ENCODE measurements around the gene NKX2-4. TPM values are rescaled to one million over a fixed set of nuclear protein-coding genes. Genes with fewer than 3 reads are reported as not detected.
A peak's percentile ranks its signal among the peaks of the same experiment; 100 is the strongest.
"Not testable (repeated sequence)": the region's sequence is repeated elsewhere in the genome, so short reads cannot be mapped to it uniquely, and the experiment has no call there.

NKX2-4 gene
- total RNA-seq: not detected

GRCh38 chr20:21397341-21398108 lies at the start of gene NKX2-4:
NKX2-4 (minus strand) TSS chr20:21397526; CDS start chr20:21397399, 127 bp downstream.
- peaks cover 16% of the 10 kb centered on the region for H3K4me1 Mint-ChIP-seq (ENCODE audit: low read depth)
- ATAC-seq: no peak
- no peak within 1 kb of the TSS for H3K4me3 Mint-ChIP-seq
- no peaks in the 10 kb centered on the region for H3K9me3 Mint-ChIP-seq
- peaks cover 74% of the 10 kb centered on the region for H3K27me3 Mint-ChIP-seq (ENCODE audit: low read depth)
- no peaks in the 10 kb centered on the region for H3K36me3 Mint-ChIP-seq (ENCODE audit: insufficient read depth)
- DNase-seq: no peak

GRCh38 chr20:21437816-21438215 lies 40.5 kb upstream of the NKX2-4 start:
- Mint-ChIP-seq H3K27me3 (ENCODE audit: low read depth) (peaks cover 42% of the 10 kb centered on the region), H3K36me3 (ENCODE audit: insufficient read depth) (no peaks in the 10 kb centered on the region), H3K4me3 (no peak overlapping the region), H3K9me3 (no peaks in the 10 kb centered on the region), H3K4me1 (ENCODE audit: low read depth) (no peaks in the 10 kb centered on the region)
- DNase-seq (no peak), ATAC-seq (no peak)

GRCh38 chr20:21437248-21437647 lies 39.9 kb upstream of the NKX2-4 start:
- Mint-ChIP-seq H3K27me3 (ENCODE audit: low read depth) (peaks cover 46% of the 10 kb centered on the region), H3K9me3 (no peaks in the 10 kb centered on the region)
- ATAC-seq: no peak

GRCh38 chr20:21436205-21436604 lies 38.9 kb upstream of the NKX2-4 start:
- Mint-ChIP-seq H3K4me1 (ENCODE audit: low read depth) (no peaks in the 10 kb centered on the region), H3K9me3 (no peaks in the 10 kb centered on the region), H3K27me3 (ENCODE audit: low read depth) (peaks cover 45% of the 10 kb centered on the region), H3K4me3 (no peak overlapping the region), H3K36me3 (ENCODE audit: insufficient read depth) (no peaks in the 10 kb centered on the region)
- DNase-seq (no peak), ATAC-seq (no peak)

More at GRCh38 chr20:21437248-21437647, 39.9 kb upstream of the NKX2-4 start:
- H3K36me3 Mint-ChIP-seq (ENCODE audit: insufficient read depth): no peaks in the 10 kb centered on the region
- DNase-seq: no peak
- no peaks in the 10 kb centered on the region for H3K4me1 Mint-ChIP-seq (ENCODE audit: low read depth)
- H3K4me3 Mint-ChIP-seq: no peak overlapping the region

- no peak overlapping the region for H3K4me3 Mint-ChIP-seq
- ATAC-seq (no peak), DNase-seq (no peak)
- no peaks in the 10 kb centered on the region for H3K4me1 Mint-ChIP-seq (ENCODE audit: low read depth)
- H3K36me3 Mint-ChIP-seq (ENCODE audit: insufficient read depth): no peaks in the 10 kb centered on the region
- H3K9me3 Mint-ChIP-seq: no peaks in the 10 kb centered on the region
- H3K27me3 Mint-ChIP-seq (ENCODE audit: low read depth): peaks cover 42% of the 10 kb centered on the region
Measured at GRCh38 chr20:21435576-21435975, 38.2 kb upstream of the NKX2-4 start.

GRCh38 chr20:21433329-21433890 lies 36.1 kb upstream of the NKX2-4 start:
- no peaks in the 10 kb centered on the region for H3K36me3 Mint-ChIP-seq (ENCODE audit: insufficient read depth)
- DNase-seq (no peak), ATAC-seq (peak in 1 of 2 donors; percentile 37)
- H3K9me3 Mint-ChIP-seq: no peaks in the 10 kb centered on the region
- peaks cover 48% of the 10 kb centered on the region for H3K27me3 Mint-ChIP-seq (ENCODE audit: low read depth)
- H3K4me1 Mint-ChIP-seq (ENCODE audit: low read depth): no peaks in the 10 kb centered on the region
- no peak overlapping the region for H3K4me3 Mint-ChIP-seq

GRCh38 chr20:21432911-21433310 lies 35.6 kb upstream of the NKX2-4 start:
- Mint-ChIP-seq H3K4me1 (ENCODE audit: low read depth) (no peaks in the 10 kb centered on the region), H3K9me3 (no peaks in the 10 kb centered on the region), H3K36me3 (ENCODE audit: insufficient read depth) (no peaks in the 10 kb centered on the region), H3K4me3 (no peak overlapping the region), H3K27me3 (ENCODE audit: low read depth) (peaks cover 47% of the 10 kb centered on the region)
- no peak for ATAC-seq
- DNase-seq: no peak

GRCh38 chr20:21430020-21430419 lies 32.7 kb upstream of the NKX2-4 start:
- H3K27me3 Mint-ChIP-seq (ENCODE audit: low read depth): peaks cover 31% of the 10 kb centered on the region
- DNase-seq (no peak), ATAC-seq (no peak)
- no peak overlapping the region for H3K4me3 Mint-ChIP-seq
- H3K9me3 Mint-ChIP-seq: peaks cover 18% of the 10 kb centered on the region
- H3K4me1 Mint-ChIP-seq (ENCODE audit: low read depth): no peaks in the 10 kb centered on the region
- H3K36me3 Mint-ChIP-seq (ENCODE audit: insufficient read depth): peaks cover 2% of the 10 kb centered on the region

GRCh38 chr20:21424846-21425245 lies 27.5 kb upstream of the NKX2-4 start:
- ATAC-seq: no peak
- H3K36me3 Mint-ChIP-seq (ENCODE audit: insufficient read depth): peaks cover 2% of the 10 kb centered on the region
- H3K4me3 Mint-ChIP-seq: no peak overlapping the region
- no peaks in the 10 kb centered on the region for H3K4me1 Mint-ChIP-seq (ENCODE audit: low read depth)
- peaks cover 9% of the 10 kb centered on the region for H3K27me3 Mint-ChIP-seq (ENCODE audit: low read depth)
- DNase-seq: no peak
- peaks cover 43% of the 10 kb centered on the region for H3K9me3 Mint-ChIP-seq

GRCh38 chr20:21423712-21424111 lies 26.4 kb upstream of the NKX2-4 start:
- not testable (repeated sequence) for H3K4me3 Mint-ChIP-seq; H3K36me3 Mint-ChIP-seq (ENCODE audit: insufficient read depth); H3K4me1 Mint-ChIP-seq (ENCODE audit: low read depth); ATAC-seq; DNase-seq; H3K27me3 Mint-ChIP-seq (ENCODE audit: low read depth)
- peaks cover 43% of the 10 kb centered on the region for H3K9me3 Mint-ChIP-seq

GRCh38 chr20:21421601-21422236 lies 24.4 kb upstream of the NKX2-4 start:
- Mint-ChIP-seq H3K9me3 (peaks cover 41% of the 10 kb centered on the region), H3K4me1 (ENCODE audit: low read depth) (no peaks in the 10 kb centered on the region), H3K4me3 (no peak overlapping the region), H3K27me3 (ENCODE audit: low read depth) (peaks cover 14% of the 10 kb centered on the region), H3K36me3 (ENCODE audit: insufficient read depth) (peaks cover 2% of the 10 kb centered on the region)
- DNase-seq (no peak), ATAC-seq (no peak)

GRCh38 chr20:21419147-21419546 lies 21.8 kb upstream of the NKX2-4 start:
- Mint-ChIP-seq H3K9me3 (peaks cover 17% of the 10 kb centered on the region), H3K27me3 (ENCODE audit: low read depth) (peaks cover 31% of the 10 kb centered on the region)
- H3K4me3 Mint-ChIP-seq; ATAC-seq; H3K36me3 Mint-ChIP-seq (ENCODE audit: insufficient read depth); DNase-seq; H3K4me1 Mint-ChIP-seq (ENCODE audit: low read depth): not testable (repeated sequence)

GRCh38 chr20:21413996-21414395 lies 16.7 kb upstream of the NKX2-4 start:
- not testable (repeated sequence) for H3K4me3 Mint-ChIP-seq

GRCh38 chr20:21411725-21412124 lies 14.4 kb upstream of the NKX2-4 start:
- ATAC-seq (no peak), DNase-seq (no peak)
- Mint-ChIP-seq H3K4me1 (ENCODE audit: low read depth) (peaks cover 4% of the 10 kb centered on the region), H3K9me3 (peaks cover 21% of the 10 kb centered on the region), H3K36me3 (ENCODE audit: insufficient read depth) (no peaks in the 10 kb centered on the region), H3K4me3 (no peak overlapping the region), H3K27me3 (ENCODE audit: low read depth) (peaks cover 58% of the 10 kb centered on the region)

More at GRCh38 chr20:21413996-21414395, 16.7 kb upstream of the NKX2-4 start:
- H3K4me1 Mint-ChIP-seq (ENCODE audit: low read depth); DNase-seq; H3K36me3 Mint-ChIP-seq (ENCODE audit: insufficient read depth); ATAC-seq: not testable (repeated sequence)
- Mint-ChIP-seq H3K27me3 (ENCODE audit: low read depth) (peaks cover 63% of the 10 kb centered on the region), H3K9me3 (peaks cover 21% of the 10 kb centered on the region)

Data from activated T-cell treated with anti-CD3 and anti-CD28 coated beads, Interleukin-2, amount 50 U/mL, for 4 hours (primary cell).